Measurements from ENCODE around the gene ANKRD9.
A peak's percentile ranks its signal among the peaks of the same experiment; 100 is the strongest.
"Not testable (repeated sequence)": the region's sequence is repeated elsewhere in the genome, so short reads cannot be mapped to it uniquely, and the experiment has no call there.

The ANKRD9 gene

GRCh38 chr14:102539544-102540314, 30.2 kb upstream of the ANKRD9 start:
- peak; percentile 56 for DNase-seq (ENCODE audit: low read depth)
- no peak overlapping the region for H3K4me3 ChIP-seq (ENCODE audit: low read depth, low read length)

GRCh38 chr14:102538602-102539543, 29.3 kb upstream of the ANKRD9 start:
- no peak overlapping the region for H3K4me3 ChIP-seq (ENCODE audit: low read depth, low read length)
- DNase-seq (ENCODE audit: low read depth), result no peak

GRCh38 chr14:102537981-102538601, 28.5 kb upstream of the ANKRD9 start:
- DNase-seq (ENCODE audit: low read depth), result no peak
- H3K4me3 ChIP-seq (ENCODE audit: low read depth, low read length), result no peak overlapping the region

GRCh38 chr14:102532204-102532658, 22.7 kb upstream of the ANKRD9 start:
- DNase-seq (ENCODE audit: low read depth), result no peak

GRCh38 chr14:102530828-102531478, 21.4 kb upstream of the ANKRD9 start:
- no peak for DNase-seq (ENCODE audit: low read depth)
- no peak overlapping the region for H3K4me3 ChIP-seq (ENCODE audit: low read depth, low read length)

More at GRCh38 chr14:102532204-102532658, 22.7 kb upstream of the ANKRD9 start:
- no peak overlapping the region for H3K4me3 ChIP-seq (ENCODE audit: low read depth, low read length)

- DNase-seq (ENCODE audit: low read depth), result no peak
Observed at GRCh38 chr14:102528431-102529170, 19.0 kb upstream of the ANKRD9 start.

GRCh38 chr14:102525929-102526497, 16.4 kb upstream of the ANKRD9 start:
- DNase-seq (ENCODE audit: low read depth), result no peak
- H3K4me3 ChIP-seq (ENCODE audit: low read depth, low read length), result no peak overlapping the region

More at GRCh38 chr14:102528431-102529170, 19.0 kb upstream of the ANKRD9 start:
- H3K4me3 ChIP-seq (ENCODE audit: low read depth, low read length), result no peak overlapping the region

- peak overlapping the region; percentile 73 for H3K4me3 ChIP-seq (ENCODE audit: low read depth, low read length)
- peak; percentile 28 for DNase-seq (ENCODE audit: low read depth)
Observed at GRCh38 chr14:102525219-102525928, 15.8 kb upstream of the ANKRD9 start.

GRCh38 chr14:102524451-102525218, 15.1 kb upstream of the ANKRD9 start:
- peak overlapping the region; percentile 73 for H3K4me3 ChIP-seq (ENCODE audit: low read depth, low read length)
- peak; percentile 92 for DNase-seq (ENCODE audit: low read depth)

- peak overlapping the region; percentile 73 for H3K4me3 ChIP-seq (ENCODE audit: low read depth, low read length)
Observed at GRCh38 chr14:102523569-102524450, 14.2 kb upstream of the ANKRD9 start.

GRCh38 chr14:102523200-102523568, 13.6 kb upstream of the ANKRD9 start:
- no peak overlapping the region for H3K4me3 ChIP-seq (ENCODE audit: low read depth, low read length)
- no peak for DNase-seq (ENCODE audit: low read depth)

More at GRCh38 chr14:102523569-102524450, 14.2 kb upstream of the ANKRD9 start:
- no peak for DNase-seq (ENCODE audit: low read depth)

- not testable (repeated sequence) for DNase-seq (ENCODE audit: low read depth); H3K4me3 ChIP-seq (ENCODE audit: low read depth, low read length)
Observed at GRCh38 chr14:102519709-102520108, 10.1 kb upstream of the ANKRD9 start.

GRCh38 chr14:102518063-102518648, 8.6 kb upstream of the ANKRD9 start:
- DNase-seq (ENCODE audit: low read depth), result no peak
- H3K4me3 ChIP-seq (ENCODE audit: low read depth, low read length), result no peak overlapping the region

- no peak for DNase-seq (ENCODE audit: low read depth)
- peak overlapping the region; percentile 60 for H3K4me3 ChIP-seq (ENCODE audit: low read depth, low read length)
Observed at GRCh38 chr14:102517392-102518062, 8.0 kb upstream of the ANKRD9 start.

Data from skeletal muscle cell (primary cell).